Measurements from ENCODE around the gene ING5.
"Not testable (repeated sequence)": the region's sequence is repeated elsewhere in the genome, so short reads cannot be mapped to it uniquely, and the experiment has no call there.

ING5 gene

DNA sequence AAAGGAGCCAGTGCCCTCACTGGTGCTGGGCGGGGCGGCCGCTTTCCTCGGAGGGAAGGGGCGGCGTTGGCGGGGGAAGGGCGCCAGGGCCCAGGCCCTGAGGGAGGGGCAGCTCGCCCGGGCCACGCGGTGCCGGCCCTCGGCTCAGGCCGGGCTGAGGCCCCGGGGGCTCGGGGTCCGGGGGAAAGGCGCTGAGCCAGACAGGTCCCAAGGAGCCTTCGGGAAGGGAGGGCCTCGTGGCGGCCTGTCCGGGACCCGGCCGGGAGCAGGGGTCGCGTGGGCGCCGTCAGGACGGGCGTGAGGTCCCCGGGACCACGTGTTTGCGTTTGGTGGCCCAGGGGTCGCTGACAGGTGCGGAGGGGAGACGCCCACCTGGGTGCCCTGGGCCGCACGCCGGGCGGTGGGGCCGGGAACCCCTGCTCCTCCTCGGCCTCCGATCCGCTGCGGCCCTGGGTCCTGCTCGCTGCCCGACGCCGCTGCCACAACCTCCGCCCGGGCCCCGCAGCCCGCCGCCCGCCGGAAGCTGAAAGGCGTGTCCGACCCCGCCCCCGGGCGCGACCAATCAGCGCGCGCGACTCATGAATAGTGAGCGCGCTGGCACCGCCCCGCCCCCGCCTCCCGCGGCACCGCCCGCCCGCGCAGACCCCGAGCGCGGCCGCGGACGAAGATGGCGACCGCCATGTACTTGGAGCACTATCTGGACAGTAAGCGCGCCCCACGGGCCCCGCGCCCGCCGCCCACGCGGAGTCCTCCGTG is at the start of gene ING5:
Gene ING5 (plus strand): TSS at position 641 of the 756 bp plus-strand sequence. CDS start 27 bp downstream, at position 668.
- peak; percentile 94 for DNase-seq

GRCh38 chr2:241652142-241652541 is 49.7 kb upstream of the ING5 start:
- DNase-seq, result no peak

DNA sequence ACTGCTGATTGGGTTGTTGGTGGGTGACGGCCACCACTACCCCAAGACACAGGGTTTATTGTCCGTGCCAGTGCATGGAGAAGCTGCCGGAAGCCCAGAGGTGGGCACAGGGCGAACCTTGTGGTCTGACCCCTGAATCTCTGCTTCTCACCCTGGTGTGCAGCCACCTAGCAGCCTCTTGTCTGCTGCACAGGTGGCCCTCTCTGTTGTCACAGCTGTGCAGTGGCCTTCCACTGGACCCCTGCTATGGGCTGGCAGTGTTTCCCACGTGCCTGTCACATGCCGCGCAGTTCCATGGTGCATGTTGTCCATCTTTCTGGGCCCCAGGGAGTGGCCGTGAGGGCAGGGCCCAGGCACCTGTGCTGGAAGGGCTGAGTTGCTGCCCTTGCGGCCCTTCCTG is 49.1 kb upstream of the ING5 start:
- no peak for DNase-seq

GRCh38 chr2:241653210-241653750 is 48.6 kb upstream of the ING5 start:
- DNase-seq, result no peak

DNA sequence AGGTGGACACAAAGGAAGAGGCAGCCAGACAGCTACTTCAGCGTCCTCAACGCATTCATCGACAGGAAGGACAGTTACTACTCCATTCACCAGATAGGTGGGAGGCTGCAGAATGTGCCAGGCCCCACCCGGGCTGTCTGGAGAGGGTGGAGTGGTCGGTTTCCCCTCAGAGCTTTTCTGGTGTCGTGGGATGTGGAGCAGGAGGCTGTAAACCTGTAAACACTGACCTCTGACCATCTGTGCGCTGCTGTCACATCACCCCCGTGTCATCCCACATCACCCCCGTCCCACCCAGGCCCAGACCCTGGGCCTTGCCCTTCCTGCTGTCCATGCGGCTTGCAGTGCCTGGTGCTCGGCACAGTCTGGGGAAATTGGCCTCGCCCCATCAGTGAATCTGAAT is 47.3 kb upstream of the ING5 start:
- DNase-seq, result no peak

DNA sequence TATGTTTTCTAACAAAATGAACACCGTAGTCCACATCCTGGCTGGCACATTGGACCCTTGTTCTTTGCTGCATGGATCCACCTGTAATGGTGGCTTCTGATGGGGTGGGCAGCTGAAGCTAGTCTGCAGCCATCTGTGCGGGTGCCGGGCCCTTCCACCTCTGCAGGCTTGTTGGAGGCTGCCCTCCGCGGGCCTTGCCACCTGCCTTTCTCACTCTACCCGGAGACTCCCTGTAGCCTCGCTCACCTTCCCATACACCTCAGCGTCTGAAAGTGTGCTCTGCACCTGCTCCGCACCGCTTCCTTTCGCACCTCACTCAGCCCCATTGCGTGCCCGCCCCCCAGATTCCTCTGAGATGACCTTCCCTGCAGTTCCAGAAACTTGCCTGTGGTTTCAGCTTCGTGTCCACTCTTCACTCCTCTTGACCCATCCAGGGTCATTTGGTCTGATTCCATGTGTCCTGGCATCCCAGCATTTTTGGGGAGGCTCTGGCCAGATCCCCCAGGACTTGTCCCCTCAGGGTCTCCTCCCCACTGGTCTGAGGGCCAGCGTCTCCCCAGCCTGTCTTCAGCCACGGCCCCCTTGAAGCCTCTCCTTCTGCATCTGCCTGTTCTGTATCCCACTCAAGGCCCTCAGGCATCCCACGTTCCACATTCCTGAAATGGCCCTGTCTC is 46.2 kb upstream of the ING5 start:
- no peak for DNase-seq

DNA sequence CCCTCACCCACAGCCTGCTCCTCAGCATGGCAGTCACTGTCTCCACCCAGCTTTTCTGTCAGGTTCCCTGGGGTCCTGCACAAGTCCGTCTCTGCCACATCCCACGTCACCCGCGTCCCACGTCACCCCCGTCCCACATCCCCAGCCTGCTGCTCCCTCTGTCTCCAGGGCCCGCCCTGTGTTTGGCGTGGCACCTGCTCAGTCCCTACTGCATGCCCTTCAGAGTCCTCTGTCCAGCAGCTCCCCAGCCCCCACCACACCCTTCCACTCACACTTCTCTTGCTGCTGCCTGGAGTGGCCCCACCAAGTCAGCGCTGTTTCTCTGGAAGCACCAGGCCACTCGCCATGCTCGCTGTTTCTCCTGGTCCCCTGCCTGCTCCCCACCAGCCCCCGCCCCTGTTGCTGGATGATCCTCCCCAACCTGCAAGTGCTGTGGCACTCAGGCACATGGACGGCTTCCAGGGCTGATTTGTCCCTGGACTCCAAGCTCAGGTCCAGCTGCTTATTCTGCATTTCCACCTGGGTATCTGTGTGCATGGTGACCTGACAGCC is 45.6 kb upstream of the ING5 start:
- DNase-seq, result no peak

DNA sequence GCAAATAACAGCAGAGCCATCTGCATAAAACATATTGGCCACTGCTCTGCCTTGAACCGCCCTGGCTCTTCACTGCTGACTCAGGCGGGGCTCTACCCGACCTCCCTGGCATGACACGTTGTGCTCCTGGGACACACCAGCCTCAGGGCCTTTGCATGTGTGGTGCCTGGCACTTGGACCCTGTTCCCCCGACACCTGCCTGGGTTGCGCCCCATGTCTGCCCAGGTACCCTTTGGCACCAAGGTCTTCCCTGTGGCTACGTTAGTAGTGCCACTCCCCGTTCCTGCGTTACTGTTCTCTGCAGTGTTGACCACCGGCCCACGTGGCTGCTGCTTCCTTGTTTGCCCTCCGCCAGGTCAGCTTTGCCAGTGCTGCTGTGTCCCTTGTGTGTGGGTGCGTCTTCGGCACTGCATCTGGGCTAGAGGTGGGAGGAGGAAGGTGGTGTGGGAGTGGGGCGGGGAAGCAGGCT is 44.0 kb upstream of the ING5 start:
- DNase-seq, result no peak

DNA sequence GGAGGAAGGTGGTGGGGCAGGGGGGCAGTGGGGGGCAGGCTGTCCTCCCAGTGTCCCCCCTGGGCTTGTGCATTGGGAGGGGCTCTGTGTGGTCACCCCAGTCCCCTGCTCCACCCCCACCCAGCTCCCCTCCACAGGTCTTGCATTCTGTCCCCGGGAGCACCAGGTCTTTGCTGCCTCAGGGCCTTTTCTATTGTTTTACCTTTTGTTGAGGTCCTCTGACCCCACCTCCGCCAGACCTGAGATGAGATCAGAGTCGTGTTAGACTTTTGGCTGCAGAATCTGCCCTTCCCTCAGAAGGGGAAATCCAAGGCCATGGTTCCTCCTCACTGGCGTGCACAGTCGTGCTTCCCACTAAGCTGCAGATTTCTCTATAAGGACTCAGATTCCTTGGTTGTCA is 43.5 kb upstream of the ING5 start:
- DNase-seq, result no peak

GRCh38 chr2:241659150-241659739 is 42.6 kb upstream of the ING5 start:
- peak; percentile 25 for DNase-seq

GRCh38 chr2:241660593-241661213 is 41.1 kb upstream of the ING5 start:
- DNase-seq, result no peak

DNA sequence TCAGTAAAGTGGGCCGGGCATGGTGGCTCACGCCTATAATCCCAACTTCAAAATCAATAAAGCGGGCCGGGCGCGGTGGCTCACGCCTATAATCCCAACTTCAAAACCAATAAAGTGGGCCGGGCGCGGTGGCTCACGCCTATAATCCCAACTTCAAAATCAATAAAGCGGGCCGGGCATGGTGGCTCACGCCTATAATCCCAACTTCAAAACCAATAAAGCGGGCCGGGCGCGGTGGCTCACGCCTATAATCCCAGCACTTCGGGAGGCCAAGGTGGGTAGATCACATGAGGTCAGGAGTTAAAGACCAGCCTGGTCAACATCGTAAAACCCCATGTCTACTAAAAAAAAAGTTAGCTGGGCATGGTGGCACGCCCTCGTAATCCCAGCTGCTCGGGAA is 39.1 kb upstream of the ING5 start:
- not testable (repeated sequence) for DNase-seq

DNA sequence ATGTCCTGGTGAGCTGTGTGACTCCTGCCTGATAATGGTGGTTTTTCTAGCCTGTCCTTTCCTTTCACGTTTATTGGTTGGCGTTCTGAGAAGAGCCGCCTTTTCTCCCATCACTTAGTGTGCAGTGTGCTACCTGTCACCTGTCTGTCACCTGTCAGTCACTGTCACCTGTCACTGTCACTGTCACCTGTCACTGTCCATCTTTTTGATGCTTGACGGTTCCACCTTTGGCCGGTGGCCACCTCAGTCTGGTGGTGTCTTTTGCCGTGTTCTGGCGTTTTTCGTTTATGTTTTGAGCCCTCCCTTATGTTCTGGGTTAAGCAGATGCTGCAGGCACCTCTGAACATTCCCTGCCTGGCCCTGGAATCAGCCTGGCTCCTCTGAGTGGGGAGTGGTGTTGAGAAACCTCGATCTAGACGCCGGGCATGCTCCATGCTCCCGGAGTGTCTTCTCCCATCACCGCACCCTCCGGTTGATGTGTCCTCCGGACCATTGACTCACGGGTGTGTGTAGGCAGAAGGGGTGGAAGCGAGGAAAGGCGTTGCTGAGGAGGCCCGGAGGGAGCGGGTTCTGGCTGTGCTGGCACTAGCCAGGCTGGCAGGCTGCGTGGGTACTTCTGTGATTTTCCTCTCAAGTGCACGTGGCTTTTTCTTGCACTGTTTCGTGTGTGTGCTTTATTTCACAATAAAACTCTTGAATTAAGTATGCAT is 36.0 kb upstream of the ING5 start:
- no peak for DNase-seq

DNA sequence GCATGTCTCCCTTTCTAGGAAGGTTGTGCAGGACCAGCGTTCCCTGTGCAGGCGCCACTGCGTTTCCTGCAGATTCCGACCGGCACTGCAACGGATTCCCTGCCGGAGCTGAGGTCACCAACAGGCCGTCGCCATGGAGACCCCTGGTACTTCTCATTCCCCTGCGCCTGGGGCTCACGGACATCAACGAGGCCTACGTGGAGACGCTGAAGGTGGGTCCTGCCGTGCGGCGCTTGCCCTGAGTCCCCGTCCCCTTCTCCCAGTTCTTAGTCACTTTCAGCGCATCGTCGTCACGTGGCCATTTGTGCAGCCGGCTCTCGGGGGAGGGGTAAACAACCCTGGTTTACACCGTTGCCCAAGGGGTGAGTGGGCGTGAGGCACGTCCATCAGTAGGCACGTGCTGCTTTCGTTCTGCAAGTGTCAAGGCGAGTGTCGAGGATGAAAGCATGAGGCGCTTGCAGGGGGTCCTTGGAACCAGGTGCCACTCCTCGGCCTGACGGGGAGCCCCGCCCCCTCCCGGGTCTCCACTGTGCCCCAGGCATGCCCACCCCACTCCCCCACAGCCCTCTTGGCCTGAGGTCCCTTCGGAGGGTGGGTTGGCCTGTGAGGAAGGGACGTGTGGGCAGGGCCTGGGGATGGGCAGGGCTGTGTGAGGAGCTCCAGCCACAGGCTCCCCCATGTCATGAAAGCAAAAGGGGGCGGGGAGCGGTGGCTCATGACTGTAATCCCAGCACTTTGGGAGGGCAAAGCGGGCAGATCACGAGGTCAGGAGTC is 35.0 kb upstream of the ING5 start:
- no peak for DNase-seq

DNA sequence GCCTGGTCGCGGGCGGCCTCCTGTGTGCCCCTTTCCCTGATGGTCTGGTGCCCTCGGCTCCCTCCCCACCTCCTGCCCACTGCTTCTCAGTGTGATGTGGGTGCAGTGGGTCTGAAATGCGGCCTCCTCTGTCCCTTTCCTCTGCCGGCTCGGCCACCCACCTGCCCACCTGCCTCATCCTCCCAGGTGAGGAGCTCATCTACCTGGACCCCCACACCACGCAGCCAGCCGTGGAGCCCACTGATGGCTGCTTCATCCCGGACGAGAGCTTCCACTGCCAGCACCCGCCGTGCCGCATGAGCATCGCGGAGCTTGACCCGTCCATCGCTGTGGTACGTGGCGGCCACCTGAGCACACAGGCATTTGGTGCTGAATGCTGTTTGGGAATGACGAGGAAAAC is 33.5 kb upstream of the ING5 start:
- no peak for DNase-seq

- no peak for DNase-seq
Observed at GRCh38 chr2:241668839-241669238, 33.0 kb upstream of the ING5 start.

DNA sequence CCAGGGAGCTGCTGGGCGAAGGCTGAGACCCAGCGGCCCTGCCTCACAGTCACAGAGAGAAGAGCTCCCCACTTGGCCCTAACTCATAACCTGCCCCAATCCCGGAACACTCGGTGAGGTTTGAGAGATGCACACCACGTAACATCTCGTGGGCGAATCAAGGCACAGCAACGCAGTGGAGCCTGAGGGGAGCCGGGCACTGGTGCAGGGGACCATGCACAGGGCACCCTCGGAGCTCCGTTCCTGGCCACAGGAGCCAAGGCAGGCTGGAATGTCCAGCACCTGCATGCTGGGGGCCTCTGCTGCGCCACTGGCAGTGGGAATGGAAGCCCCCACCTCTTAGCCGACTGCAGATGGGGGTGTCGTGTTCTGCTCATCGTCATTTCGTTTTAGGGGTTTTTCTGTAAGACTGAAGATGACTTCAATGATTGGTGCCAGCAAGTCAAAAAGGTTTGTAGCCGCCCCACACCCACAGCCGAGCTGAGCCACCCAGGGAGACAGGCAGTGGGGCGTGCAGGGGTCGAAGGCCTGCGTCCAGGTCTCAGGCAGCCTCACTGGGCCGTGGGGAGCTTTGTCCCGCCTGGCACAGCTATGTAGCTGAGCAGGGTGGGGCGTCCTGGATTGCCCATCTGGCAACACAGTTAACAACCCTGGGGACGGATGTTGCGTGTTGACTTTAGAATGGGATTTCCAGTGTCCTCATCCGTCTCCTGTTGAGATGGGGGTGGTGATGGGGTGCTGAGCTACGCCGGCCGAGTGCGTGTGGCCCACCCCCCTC is 31.3 kb upstream of the ING5 start:
- no peak for DNase-seq

DNA sequence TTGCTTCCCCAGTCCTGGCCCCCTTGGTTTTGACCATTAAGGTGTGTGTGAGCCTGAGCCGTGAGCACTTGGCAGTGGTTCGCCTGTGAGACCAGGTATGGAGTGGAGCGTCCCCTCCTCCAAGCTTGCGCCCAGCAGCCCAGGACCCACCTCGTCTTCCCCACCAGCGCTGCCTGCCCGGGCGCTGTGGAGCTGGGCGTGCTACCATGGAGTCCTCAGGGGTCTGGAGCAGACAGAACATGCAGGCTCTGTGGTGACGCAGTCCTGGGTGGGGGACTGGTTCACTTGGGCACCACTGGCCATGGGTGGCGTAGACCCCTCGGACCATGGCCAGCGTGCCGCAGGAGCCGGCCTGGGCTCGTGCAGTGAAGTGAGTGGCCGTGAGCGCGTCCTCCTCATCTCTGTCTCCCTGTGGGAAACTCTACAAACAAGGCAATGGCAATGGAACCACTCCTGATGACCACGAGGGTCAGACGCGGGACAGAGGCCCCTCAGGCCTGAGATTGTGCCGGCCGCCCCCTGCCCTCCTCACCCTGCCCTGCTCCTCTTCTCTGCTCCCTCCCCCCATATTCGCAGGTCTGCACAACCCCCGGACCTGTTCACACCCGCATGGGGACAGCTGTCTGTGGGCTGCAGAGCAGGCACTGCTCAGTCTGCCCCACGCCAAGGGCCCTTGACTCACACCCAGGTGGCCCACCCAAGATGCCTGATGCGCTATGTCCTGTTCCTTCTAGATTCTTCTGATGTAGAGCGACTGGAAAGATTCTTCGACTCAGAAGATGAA is 30.2 kb upstream of the ING5 start:
- DNase-seq, result no peak

- DNase-seq, result no peak
Observed at GRCh38 chr2:241672243-241673188, 29.3 kb upstream of the ING5 start.
